HEK293 (cell line): Measurements from ENCODE around the gene VILL.

Experiments used
- CTCF ChIA-PET: fragments of 350-600 bp; formaldehyde crosslinking; extraction: SDS; loops from one replicate; lab custom pipeline; 2021; ENCODE audit warnings: antibody characterized with exemption; lab: Yijun Ruan, JAX
- POLR2A ChIA-PET: fragments of 300-600 bp; formaldehyde crosslinking; extraction: SDS; loops from one replicate; lab custom pipeline; 2020; ENCODE audit warnings: antibody characterized with exemption, inconsistent platforms; lab: Yijun Ruan, JAX
- H3K27ac ChIP-seq: fragments of 200-500 bp; sonication (Bioruptor generic); 2 replicates; pipeline ENCODE4 v1.5.1; 2014; ENCODE audit warnings: low read depth, low read length, control low read depth, inconsistent platforms; ENCODE audit errors: extremely low read depth
- H3K36me3 ChIP-seq, 2 experiments: fragments of 200-500 bp in 1 of 2; sonication (Bioruptor generic) in 1 of 2; 1 replicate in 1 of 2; 2 replicates in 1 of 2; pipeline ENCODE4 v1.5.1; 2014 to 2017; ENCODE audit warnings: inconsistent platforms in 2 of 2, low read length in 2 of 2; ENCODE audit not compliant: control insufficient read depth in 2 of 2, insufficient read depth in 1 of 2
- H3K4me1 ChIP-seq: fragments of 200-500 bp; sonication (Bioruptor generic); 2 replicates; pipeline ENCODE4 v1.5.1; 2014; ENCODE audit warnings: mild to moderate bottlenecking, low read length, inconsistent platforms; ENCODE audit not compliant: control insufficient read depth, insufficient read depth
- H3K4me3 ChIP-seq: 2 replicates; pipeline ENCODE4 v1.5.1; 2011; ENCODE audit warnings: low read depth, mild to moderate bottlenecking, control low read depth, low read length, moderate library complexity
- H3K9me3 ChIP-seq: fragments of 200-500 bp; sonication (Bioruptor generic); 2 replicates; pipeline ENCODE4 v1.5.1; 2014; ENCODE audit warnings: low read depth, low read length, inconsistent platforms; ENCODE audit not compliant: control insufficient read depth, insufficient read depth
- GLI2 ChIP-seq: fragments of 450-650 bp; formaldehyde crosslinking; IDR thresholded peaks from 2 replicates; pipeline ENCODE4; 2017; ENCODE audit warnings: missing biosample characterization, missing genetic modification characterization, low read depth, borderline replicate concordance
- GLIS1 ChIP-seq: fragments of 450-650 bp; formaldehyde crosslinking; IDR thresholded peaks from 2 replicates; pipeline ENCODE4 v1.5.1; 2016; ENCODE audit warnings: missing biosample characterization, missing genetic modification characterization
- HOXA7 ChIP-seq: sonication (generic); formaldehyde crosslinking; IDR thresholded peaks from 2 replicates; pipeline ENCODE4 v1.8.1; 2022; ENCODE audit warnings: missing genetic modification reagents, borderline replicate concordance
- OSR2 ChIP-seq: fragments of 450-650 bp; formaldehyde crosslinking; IDR thresholded peaks from 2 replicates; pipeline ENCODE4 v1.5.1; 2016; ENCODE audit warnings: missing biosample characterization, missing genetic modification characterization
- SALL2 ChIP-seq: fragments of 450-650 bp; formaldehyde crosslinking; IDR thresholded peaks from 2 replicates; pipeline ENCODE4 v1.5.0; 2017; ENCODE audit warnings: missing biosample characterization, mild to moderate bottlenecking, missing genetic modification characterization, borderline replicate concordance
- SP2 ChIP-seq: fragments of 450-650 bp; formaldehyde crosslinking; IDR thresholded peaks from 2 replicates; pipeline ENCODE4 v1.5.1; 2016; ENCODE audit warnings: missing biosample characterization, missing genetic modification characterization
- ZNF16 ChIP-seq: fragments of 450-650 bp; formaldehyde crosslinking; IDR thresholded peaks from 2 replicates; pipeline ENCODE4 v1.5.1; 2016; ENCODE audit warnings: low read depth, missing biosample characterization, missing genetic modification characterization
- ZNF175 ChIP-seq: fragments of 450-650 bp; formaldehyde crosslinking; IDR thresholded peaks from 2 replicates; pipeline ENCODE4 v1.5.1; 2016; ENCODE audit warnings: missing biosample characterization, missing genetic modification characterization
- ZNF24 ChIP-seq: fragments of 450-650 bp; formaldehyde crosslinking; IDR thresholded peaks from 2 replicates; pipeline ENCODE4 v1.5.1; 2016; ENCODE audit warnings: missing biosample characterization, missing genetic modification characterization
- ZNF248 ChIP-seq: fragments of 450-650 bp; formaldehyde crosslinking; IDR thresholded peaks from 2 replicates; pipeline ENCODE4 v1.5.1; 2017; ENCODE audit warnings: missing biosample characterization, missing genetic modification characterization
- ZNF37A ChIP-seq: fragments of 450-650 bp; IDR thresholded peaks from 2 replicates; pipeline ENCODE4 v1.5.1; 2018; ENCODE audit warnings: missing biosample characterization, missing genetic modification characterization
- ZNF391 ChIP-seq: fragments of 450-650 bp; formaldehyde crosslinking; IDR thresholded peaks from 2 replicates; pipeline ENCODE4 v1.5.1; 2016; ENCODE audit warnings: low read depth, missing biosample characterization, missing genetic modification characterization, borderline replicate concordance
- ZNF416 ChIP-seq: fragments of 450-650 bp; formaldehyde crosslinking; IDR thresholded peaks from 2 replicates; pipeline ENCODE4 v1.5.1; 2016; ENCODE audit warnings: missing biosample characterization, missing genetic modification characterization
- ZNF473 ChIP-seq: fragments of 450-650 bp; formaldehyde crosslinking; IDR thresholded peaks from 2 replicates; pipeline ENCODE4 v1.5.1; 2017; ENCODE audit warnings: missing biosample characterization, missing genetic modification characterization
- ZNF544 ChIP-seq: fragments of 450-650 bp; formaldehyde crosslinking; IDR thresholded peaks from 2 replicates; pipeline ENCODE4 v1.5.0; 2017; ENCODE audit warnings: missing biosample characterization, missing genetic modification characterization
- ZNF664 ChIP-seq: fragments of 450-650 bp; formaldehyde crosslinking; IDR thresholded peaks from 2 replicates; pipeline ENCODE4 v1.5.1; 2016; ENCODE audit warnings: missing biosample characterization, missing genetic modification characterization
- TF ChIP-seq, protein P1 (sequence below): fragments of 450-650 bp; formaldehyde crosslinking; conservative IDR thresholded peaks from 2 replicates; pipeline ENCODE4 v1.5.1; 2016; ENCODE audit warnings: low read depth, missing biosample characterization, missing genetic modification characterization
- TF ChIP-seq, protein P2 (sequence below): fragments of 450-650 bp; formaldehyde crosslinking; IDR thresholded peaks from 2 replicates; pipeline ENCODE4 v1.5.1; 2017; ENCODE audit warnings: missing biosample characterization, missing genetic modification characterization
- TF ChIP-seq, protein P3 (sequence below): fragments of 450-650 bp; IDR thresholded peaks from 2 replicates; pipeline ENCODE4 v1.5.1; 2018; ENCODE audit warnings: missing biosample characterization, mild to moderate bottlenecking, missing genetic modification characterization
- TF ChIP-seq, protein P4 (sequence below): fragments of 450-650 bp; formaldehyde crosslinking; IDR thresholded peaks from 2 replicates; pipeline ENCODE4 v1.5.1; 2016; ENCODE audit warnings: missing biosample characterization, missing genetic modification characterization
- TF ChIP-seq, protein P5 (sequence below): fragments of 450-650 bp; formaldehyde crosslinking; IDR thresholded peaks from 2 replicates; pipeline ENCODE4 v1.5.1; 2016; ENCODE audit warnings: missing biosample characterization, missing genetic modification characterization

The VILL gene

DNA sequence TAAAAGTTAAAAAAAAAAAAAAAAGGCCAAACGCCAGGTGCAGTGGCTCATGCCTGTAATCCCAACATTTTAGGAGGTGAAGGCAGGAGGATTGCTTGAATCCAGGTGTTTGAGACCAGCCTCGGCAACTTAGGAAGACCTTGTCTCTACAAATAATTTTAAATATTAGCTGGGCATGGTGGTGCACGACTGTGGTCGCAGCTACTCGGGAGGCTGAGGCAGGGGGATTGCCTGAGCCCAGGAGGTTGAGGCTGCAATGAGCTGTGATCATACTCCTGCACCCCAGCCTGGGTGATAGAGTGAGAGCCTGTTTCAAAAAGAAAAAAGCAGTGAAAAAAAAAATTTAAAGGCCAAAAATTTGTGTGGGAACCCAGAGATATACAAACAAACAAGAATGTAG lies 45.7 kb downstream of the VILL start (continued):
- TF ChIP-seq HOXA7, result no peak

DNA sequence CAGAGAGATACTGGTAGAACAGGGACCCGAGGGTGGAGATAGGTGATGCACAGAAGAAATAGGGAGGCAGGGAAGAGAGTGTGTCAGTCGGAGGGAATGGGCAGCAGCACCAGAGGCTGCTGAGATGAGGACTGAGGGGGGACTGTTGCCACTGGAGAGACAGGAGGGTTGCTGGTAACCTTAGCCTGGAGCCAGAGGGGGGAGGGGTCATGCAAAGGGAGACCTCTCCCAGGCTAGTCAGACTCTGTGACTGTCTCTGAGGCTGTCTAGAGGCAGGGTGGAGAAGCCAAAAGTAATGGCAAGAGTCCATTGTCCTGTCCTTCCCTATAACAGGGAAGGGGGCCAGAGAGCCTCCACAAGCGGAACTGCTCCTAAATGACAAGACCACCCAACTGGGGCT lies 46.3 kb downstream of the VILL start:
- Histone ChIP-seq H3K4me3 (no peak overlapping the region), H3K36me3 (no peaks in the 10 kb centered on the region), H3K9me3 (no peaks in the 10 kb centered on the region), H3K4me1 (no peaks in the 10 kb centered on the region), H3K27ac (no peak overlapping the region)
- TF ChIP-seq, protein P1, sequence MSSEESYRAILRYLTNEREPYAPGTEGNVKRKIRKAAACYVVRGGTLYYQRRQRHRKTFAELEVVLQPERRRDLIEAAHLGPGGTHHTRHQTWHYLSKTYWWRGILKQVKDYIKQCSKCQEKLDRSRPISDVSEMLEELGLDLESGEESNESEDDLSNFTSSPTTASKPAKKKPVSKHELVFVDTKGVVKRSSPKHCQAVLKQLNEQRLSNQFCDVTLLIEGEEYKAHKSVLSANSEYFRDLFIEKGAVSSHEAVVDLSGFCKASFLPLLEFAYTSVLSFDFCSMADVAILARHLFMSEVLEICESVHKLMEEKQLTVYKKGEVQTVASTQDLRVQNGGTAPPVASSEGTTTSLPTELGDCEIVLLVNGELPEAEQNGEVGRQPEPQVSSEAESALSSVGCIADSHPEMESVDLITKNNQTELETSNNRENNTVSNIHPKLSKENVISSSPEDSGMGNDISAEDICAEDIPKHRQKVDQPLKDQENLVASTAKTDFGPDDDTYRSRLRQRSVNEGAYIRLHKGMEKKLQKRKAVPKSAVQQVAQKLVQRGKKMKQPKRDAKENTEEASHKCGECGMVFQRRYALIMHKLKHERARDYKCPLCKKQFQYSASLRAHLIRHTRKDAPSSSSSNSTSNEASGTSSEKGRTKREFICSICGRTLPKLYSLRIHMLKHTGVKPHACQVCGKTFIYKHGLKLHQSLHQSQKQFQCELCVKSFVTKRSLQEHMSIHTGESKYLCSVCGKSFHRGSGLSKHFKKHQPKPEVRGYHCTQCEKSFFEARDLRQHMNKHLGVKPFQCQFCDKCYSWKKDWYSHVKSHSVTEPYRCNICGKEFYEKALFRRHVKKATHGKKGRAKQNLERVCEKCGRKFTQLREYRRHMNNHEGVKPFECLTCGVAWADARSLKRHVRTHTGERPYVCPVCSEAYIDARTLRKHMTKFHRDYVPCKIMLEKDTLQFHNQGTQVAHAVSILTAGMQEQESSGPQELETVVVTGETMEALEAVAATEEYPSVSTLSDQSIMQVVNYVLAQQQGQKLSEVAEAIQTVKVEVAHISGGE (tag by site-specific recombination), result no peak
- TF ChIP-seq ZNF473 (tag by site-specific recombination), result no peak
- no peak for TF ChIP-seq GLI2 (tag by site-specific recombination)
- TF ChIP-seq ZNF544 (tag by site-specific recombination), result no peak
- TF ChIP-seq OSR2, result no peak
- no peak for TF ChIP-seq SALL2 (tag by site-specific recombination)
- no peak for TF ChIP-seq ZNF37A (tag by site-specific recombination)
- TF ChIP-seq ZNF24 (tag by site-specific recombination), result no peak
- TF ChIP-seq, protein P2, sequence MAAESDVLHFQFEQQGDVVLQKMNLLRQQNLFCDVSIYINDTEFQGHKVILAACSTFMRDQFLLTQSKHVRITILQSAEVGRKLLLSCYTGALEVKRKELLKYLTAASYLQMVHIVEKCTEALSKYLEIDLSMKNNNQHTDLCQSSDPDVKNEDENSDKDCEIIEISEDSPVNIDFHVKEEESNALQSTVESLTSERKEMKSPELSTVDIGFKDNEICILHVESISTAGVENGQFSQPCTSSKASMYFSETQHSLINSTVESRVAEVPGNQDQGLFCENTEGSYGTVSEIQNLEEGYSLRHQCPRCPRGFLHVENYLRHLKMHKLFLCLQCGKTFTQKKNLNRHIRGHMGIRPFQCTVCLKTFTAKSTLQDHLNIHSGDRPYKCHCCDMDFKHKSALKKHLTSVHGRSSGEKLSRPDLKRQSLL (tag by site-specific recombination), result no peak
- no peak for TF ChIP-seq ZNF391 (tag by site-specific recombination)
- no peak for TF ChIP-seq ZNF175 (tag by site-specific recombination)
- TF ChIP-seq GLIS1 (tag by site-specific recombination), result no peak
- CTCF ChIA-PET, result no interaction called here
- POLR2A ChIA-PET, result no interaction called here

DNA sequence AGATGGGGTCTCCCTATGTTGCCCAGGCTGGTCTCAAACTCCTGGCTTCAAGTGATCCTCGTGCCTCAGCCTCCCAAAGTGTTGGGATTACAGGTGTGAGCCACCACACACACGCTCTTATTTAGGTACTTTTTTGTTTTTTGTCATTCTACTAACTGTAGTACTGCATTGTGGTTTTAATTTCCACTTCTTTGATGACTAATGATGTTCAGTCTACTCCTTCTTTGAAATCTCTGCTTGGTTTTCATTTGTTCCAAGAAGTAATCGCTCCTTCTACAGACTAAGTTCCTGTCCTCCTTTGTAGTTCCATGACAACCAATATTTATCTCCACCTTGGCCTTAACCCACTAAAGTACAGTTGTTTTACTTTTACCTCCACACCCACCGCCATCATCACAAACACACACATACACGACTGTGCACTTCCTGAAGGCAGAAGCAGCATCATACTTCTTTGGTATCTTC lies 47.9 kb downstream of the VILL start:
- CTCF ChIA-PET, result interaction anchor here (0.6 kb wide), 1 partner anchor 106 kb away, joined by 7 read pairs; no protein-coding TSS in a partner anchor
- Histone ChIP-seq H3K4me3 (no peak overlapping the region), H3K36me3 (no peaks in the 10 kb centered on the region), H3K27ac (no peak overlapping the region), H3K4me1 (no peaks in the 10 kb centered on the region), H3K9me3 (no peaks in the 10 kb centered on the region)
- POLR2A ChIA-PET, result no interaction called here
- TF ChIP-seq, protein P3, sequence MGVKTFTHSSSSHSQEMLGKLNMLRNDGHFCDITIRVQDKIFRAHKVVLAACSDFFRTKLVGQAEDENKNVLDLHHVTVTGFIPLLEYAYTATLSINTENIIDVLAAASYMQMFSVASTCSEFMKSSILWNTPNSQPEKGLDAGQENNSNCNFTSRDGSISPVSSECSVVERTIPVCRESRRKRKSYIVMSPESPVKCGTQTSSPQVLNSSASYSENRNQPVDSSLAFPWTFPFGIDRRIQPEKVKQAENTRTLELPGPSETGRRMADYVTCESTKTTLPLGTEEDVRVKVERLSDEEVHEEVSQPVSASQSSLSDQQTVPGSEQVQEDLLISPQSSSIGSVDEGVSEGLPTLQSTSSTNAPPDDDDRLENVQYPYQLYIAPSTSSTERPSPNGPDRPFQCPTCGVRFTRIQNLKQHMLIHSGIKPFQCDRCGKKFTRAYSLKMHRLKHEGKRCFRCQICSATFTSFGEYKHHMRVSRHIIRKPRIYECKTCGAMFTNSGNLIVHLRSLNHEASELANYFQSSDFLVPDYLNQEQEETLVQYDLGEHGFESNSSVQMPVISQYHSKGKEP, result no peak
- TF ChIP-seq ZNF16 (tag by site-specific recombination) (no peak), ZNF664 (tag by site-specific recombination) (no peak), SP2 (no peak), ZNF416 (tag by site-specific recombination) (no peak), ZNF248 (tag by site-specific recombination) (no peak)
- TF ChIP-seq, protein P4, sequence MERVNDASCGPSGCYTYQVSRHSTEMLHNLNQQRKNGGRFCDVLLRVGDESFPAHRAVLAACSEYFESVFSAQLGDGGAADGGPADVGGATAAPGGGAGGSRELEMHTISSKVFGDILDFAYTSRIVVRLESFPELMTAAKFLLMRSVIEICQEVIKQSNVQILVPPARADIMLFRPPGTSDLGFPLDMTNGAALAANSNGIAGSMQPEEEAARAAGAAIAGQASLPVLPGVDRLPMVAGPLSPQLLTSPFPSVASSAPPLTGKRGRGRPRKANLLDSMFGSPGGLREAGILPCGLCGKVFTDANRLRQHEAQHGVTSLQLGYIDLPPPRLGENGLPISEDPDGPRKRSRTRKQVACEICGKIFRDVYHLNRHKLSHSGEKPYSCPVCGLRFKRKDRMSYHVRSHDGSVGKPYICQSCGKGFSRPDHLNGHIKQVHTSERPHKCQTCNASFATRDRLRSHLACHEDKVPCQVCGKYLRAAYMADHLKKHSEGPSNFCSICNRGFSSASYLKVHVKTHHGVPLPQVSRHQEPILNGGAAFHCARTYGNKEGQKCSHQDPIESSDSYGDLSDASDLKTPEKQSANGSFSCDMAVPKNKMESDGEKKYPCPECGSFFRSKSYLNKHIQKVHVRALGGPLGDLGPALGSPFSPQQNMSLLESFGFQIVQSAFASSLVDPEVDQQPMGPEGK, result no peak
- TF ChIP-seq, protein P5, sequence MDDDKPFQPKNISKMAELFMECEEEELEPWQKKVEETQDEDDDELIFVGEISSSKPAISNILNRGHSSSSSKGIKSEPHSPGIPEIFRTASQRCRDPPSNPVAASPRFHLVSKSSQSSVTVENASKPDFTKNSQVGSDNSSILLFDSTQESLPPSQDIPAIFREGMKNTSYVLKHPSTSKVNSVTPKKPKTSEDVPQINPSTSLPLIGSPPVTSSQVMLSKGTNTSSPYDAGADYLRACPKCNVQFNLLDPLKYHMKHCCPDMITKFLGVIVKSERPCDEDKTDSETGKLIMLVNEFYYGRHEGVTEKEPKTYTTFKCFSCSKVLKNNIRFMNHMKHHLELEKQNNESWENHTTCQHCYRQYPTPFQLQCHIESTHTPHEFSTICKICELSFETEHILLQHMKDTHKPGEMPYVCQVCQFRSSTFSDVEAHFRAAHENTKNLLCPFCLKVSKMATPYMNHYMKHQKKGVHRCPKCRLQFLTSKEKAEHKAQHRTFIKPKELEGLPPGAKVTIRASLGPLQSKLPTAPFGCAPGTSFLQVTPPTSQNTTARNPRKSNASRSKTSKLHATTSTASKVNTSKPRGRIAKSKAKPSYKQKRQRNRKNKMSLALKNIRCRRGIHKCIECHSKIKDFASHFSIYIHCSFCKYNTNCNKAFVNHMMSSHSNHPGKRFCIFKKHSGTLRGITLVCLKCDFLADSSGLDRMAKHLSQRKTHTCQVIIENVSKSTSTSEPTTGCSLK, result no peak
- TF ChIP-seq, all 188 proteins: peak for 0
